Posterior cingulate gyrus (tissue), 11 donors: ENCODE data around the gene PDE4D.
A peak's percentile ranks its signal among the peaks of the same experiment; 100 is the strongest.
"Not testable (repeated sequence)": the region's sequence is repeated elsewhere in the genome, so short reads cannot be mapped to it uniquely, and the experiment has no call there.

Experiments
- DNase-seq, 10 donors: peaks; one replicate each; pipeline versions ENCODE4 v3.0.0 to v3.0.0-alpha.2; 2020 to 2021; ENCODE audit warnings: mixed read lengths in 3 of 10
- intact Hi-C: fragments of 100-400 bp; cut with DNase I; formaldehyde crosslinking; loops from one replicate; pipeline ENCODE4 v1.15.1; 2023

Gene PDE4D

DNA sequence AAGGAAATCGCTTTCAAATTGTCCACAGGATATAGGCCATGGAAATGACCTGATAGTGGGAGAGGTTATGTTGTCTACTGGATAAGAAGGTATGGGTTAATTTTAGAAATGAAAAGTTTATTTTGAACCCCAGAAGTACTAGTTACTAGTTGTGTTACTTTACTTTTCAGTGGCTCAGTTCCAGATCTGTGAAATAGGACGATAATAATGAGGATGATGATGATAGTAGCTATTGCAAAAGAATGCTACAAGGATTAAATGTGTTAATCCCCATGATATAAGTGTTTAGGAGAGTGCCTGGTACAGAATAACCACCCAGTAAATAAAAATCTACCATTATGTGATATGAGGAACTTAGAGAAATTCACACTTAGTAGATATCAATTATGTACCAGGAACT is 120.8 kb downstream of the PDE4D start:
- intact Hi-C loops, result no loop called here
- DNase-seq, result no peak

DNA sequence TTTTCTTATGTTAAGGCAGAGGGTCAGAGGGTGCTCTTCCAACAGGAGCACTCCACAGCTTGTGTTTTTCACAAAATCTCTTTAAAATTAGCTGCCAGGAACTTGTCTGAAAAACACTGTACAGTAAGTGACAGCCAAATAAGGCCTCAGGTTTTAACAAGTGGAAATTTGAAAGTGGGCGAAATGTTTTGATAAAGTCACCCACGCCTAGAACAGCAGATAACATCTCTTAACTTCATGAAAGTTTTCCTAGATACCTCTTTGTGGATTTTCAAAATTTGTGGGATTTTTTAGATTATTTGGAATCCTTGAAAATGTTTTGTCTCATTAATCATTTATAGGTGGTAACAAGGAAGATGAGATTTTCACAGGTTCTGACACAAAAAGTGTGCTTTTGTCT is 121.3 kb downstream of the PDE4D start:
- DNase-seq, result no peak
- intact Hi-C loops, result no loop called here

DNA sequence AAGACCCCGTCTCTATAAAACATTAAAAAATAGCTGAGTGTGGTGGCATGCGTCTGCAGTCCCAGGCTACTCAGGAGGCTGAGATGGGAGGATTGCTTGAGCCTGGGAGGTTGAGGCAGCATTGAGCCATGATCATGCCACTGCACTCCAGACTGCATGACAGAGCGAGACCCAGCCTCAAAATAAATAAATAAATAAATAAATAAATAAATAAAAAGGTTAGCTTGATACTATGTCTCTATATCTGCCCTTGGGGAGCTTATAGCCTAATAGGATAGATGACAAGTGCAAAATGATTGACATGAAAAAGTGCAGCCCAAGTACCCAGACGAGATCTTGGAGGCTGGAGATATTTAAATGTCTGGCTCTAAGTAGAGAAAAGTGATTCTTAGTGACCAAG is 122.6 kb downstream of the PDE4D start:
- no peak for DNase-seq
- intact Hi-C loops, result no loop called here

DNA sequence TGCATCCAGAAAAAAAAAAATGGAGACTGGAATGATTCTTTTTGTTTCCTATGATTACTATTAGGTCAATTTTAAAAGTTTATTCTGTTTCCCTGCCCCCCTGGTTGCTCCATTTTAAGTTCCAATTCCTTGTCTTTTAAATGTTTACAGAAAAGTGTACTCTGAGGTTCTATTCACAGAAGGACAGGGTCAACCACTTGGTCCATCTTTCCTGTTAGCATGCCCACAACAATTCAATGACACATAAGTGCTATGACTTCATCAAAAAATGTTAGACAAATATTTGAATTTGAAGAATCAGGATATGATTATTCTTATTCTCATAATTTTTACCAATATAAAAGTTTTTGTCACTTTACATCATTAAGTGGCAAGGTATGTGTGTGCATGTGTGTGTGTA is 123.7 kb downstream of the PDE4D start:
- intact Hi-C loops, result no loop called here
- DNase-seq, result no peak

DNA sequence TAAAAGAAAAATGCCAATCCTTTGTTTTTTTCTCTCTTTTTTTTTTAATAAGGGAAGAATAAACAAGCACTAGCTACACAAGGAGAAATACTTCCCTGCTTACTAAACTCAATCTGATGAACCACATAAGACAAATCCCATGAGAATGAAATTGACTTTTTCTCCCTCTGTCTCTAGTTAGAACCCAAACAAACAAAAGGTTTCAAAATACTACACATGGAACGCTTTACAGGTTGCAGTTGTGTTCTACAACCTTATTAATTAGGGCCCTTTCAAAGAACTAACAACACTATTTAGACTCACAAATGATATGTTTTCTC is 124.5 kb downstream of the PDE4D start:
- intact Hi-C loops, result no loop called here
- DNase-seq, result no peak

DNA sequence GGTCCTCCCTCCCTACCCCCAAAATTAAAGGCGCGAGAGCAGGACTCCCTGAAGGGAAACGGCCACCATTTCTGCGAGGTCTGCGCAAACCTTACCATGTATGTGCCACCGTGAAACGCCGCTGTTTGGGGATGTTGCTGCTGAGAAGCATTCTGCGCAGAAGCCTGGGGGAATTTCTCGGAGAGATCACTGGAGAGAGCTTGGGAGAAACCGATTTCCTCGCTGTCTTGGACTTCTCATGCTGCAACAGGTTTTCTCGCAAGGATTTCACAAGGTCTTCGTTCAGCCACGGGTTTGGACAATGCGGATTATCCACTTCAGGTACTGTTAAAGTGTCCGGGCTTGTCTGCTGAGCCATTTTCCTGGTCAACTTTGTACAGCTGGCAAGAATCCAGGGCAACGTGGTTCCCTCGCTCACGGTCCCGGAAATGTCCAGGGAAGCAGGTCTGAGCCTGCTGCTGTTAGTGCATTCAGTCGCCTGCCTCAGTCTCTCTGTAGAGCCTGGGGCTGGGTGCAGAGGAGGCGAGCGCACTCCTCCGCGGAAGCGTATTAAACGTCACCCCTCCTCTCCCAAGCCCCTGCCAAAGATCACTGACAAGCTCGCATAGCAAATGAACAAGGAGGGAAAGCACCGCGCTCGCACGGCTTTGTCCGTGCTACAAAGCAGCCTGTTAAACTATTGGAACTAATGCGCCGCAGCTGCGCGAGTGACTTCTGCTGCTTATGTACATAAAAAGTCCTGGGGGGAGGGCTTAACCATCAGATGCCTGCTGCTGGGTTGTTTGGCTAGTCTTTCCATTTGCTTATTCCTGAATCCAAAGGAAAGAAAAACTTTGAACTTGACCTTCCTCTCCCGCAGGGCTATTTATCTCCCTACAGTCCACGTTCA is 125.1 kb downstream of the PDE4D start:
- peak in 9 of 10 donors; percentile 12 to 84 (median 32) for DNase-seq
- intact Hi-C loops, result no loop called here

DNA sequence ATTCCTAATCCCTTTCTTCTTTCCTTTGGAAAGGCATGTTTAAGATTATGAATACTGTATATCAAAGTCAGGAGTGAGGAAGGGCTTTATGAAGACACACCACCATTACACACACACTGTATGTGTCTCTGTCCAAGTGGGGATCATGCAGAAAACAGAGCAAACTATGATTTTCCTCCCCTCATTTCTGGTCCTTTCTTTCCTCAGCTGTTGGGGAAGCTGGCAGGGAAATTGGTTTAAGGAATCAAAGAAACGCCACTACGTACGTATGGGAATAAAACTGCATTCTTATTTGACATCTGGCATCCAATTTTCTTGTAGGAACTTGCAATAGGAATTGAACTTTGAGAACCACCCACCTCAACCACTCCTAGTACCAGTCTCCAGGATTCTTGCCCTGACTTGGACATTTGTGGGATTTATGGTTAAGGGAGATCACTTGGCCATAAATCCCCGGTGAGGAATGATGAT is 125.8 kb downstream of the PDE4D start:
- DNase-seq, result no peak
- intact Hi-C loops, result no loop called here

DNA sequence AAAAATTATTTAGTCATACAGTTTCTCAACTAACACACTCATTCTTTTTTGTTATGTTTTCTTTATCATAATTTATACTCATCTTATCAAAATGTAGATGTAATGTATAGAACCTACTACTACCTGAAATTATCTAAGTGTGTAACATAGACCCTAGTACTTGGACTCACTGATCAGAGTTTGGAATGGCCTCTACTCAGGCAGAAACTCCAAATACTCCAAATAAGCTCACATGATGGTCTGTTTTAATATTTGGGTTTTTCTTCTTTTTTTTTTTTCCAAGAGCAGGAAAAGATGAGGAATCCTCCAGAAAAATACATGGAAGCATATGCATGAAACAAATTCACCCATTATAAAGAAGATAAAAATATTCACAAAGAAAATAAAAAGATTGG is 126.3 kb downstream of the PDE4D start:
- intact Hi-C loops, result no loop called here
- no peak for DNase-seq

DNA sequence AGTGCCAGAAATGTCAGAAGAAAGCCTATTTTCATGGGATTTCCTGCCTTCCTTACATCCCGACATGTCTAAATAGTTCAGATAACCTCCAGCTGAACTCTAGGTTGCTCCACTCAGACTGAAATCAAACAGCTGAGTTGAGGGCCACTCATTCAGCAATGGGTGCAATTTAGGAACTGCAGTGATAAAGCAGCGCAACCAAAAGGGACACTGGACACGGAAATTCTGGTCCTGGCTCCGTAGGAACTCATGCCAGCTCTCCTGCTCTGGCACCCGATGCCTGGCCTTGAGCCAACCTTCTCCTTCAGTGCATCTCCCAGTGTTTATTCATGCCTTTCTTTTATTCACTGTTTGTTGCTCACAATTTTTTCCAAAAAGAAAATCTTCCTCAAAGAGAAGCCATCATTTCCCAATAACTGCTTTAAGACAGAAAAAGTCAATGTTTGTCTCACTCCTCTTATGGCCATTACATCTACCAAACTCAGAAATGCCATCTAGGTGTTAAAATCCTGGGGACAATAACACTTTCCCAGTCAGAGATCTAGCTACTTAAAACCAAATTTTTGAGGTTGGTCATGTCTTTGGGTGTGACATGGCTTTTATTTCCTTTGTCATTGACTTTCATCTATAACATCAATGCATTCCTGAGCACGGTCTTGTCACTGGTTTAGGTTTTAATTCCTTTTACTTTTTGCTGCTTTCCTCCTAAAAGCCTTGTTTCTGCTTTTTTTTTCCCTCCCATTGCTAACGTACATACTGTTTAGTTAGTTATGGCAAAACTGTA is 126.9 kb downstream of the PDE4D start:
- intact Hi-C loops, result no loop called here
- peak in 4 of 10 donors; percentile 3 to 78 (median 28) for DNase-seq

DNA sequence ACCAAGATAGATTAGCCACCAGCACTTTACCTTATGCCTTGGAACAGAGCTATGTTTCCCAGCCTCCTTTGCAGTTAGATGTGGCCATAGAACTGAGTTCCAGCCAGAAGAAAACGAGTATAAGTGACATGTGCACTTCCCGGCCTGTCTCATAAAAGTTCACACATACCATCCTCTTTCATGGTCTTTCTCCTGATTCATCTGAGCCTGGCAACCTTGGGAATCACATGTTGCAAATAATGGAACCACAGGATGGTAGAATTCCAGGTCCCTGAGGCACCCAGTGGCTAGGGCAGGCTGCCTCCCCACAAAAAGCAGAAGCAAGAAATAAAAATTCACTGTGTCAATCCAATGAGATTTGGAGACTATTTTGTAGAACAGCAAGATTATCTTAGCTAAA is 128.1 kb downstream of the PDE4D start:
- intact Hi-C loops, result no loop called here

DNA sequence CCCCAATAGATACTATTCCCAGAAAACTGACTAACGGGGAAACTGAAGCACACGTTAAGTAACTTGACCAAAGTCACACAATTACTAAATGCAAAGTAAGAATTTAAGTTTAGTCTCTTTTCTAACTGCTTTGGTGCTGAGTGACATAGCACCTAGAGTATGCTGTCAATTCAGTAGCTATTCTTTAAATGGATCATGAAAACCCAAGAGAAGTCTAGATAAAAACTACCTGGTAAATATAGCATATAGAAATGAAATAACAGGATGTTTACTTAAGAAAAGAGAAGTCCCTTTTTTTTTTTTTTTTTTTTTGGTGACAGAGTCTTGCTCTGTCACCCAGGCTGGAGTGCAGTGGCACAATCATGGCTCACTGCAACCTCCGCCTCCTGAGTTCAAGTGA is 129.2 kb downstream of the PDE4D start:
- DNase-seq, result no peak
- intact Hi-C loops, result no loop called here

More for the DNA sequence above, 128.1 kb downstream of the PDE4D start:
- DNase-seq, result no peak

DNA sequence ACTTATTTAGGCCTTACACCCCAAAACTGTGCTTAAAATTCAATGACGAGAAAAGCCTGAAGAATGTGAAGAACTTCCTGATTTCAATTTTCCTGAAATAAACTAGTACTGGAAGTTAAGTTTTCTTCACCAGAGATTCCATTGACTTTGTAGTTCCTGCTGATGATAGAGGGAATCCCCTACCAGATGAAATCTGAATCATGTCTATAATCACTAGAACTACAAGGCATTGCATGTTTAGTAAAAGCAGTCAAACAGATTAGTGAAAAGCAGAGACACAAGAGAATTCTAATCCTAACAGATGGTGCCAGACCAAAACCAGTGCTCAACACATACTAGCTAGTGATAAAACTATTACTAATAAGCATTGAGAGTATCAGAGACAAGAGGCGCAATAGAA is 130.0 kb downstream of the PDE4D start:
- intact Hi-C loops, result no loop called here

DNA sequence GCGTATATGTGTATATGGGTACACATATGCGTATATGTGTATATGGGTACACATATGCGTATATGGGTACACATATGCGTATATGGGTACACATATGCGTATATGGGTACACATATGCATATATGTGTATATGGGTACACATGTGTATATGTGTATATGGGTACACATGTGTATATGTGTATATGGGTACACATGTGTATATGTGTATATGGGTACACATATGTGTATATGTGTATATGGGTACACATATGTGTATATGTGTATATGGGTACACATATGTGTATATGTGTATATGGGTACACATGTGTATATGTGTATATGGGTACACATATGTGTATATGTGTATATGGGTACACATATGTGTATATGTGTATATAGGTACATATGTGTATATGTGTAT is 131.3 kb downstream of the PDE4D start:
- intact Hi-C loops, DNase-seq: not testable (repeated sequence)

More for the DNA sequence above, 130.0 kb downstream of the PDE4D start:
- no peak for DNase-seq

DNA sequence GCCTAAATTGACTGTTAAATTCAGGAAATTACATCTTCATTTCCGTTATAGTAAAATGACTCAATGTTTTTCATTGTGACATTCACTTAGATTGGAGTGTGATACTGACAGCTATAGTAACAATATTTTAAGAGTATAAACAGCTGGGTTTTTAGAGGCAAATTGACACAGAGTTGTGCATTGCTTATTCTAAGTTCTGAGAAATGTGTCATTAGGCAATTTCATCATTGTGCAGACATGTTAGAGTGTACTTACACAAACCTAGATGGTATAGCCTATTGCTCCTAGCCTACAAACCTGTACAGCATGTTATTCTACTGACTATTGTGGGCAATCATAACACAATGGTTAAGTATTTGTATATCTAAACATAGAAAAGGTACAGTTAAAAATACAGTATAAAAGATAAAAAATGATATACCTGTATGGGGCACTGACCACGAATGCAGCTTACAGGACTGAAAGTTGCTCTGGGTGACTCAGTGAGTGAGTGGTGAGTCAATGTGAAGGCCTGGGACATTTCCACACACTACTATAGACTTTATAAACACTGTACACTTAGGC is 132.7 kb downstream of the PDE4D start:
- intact Hi-C loops, result no loop called here

DNA sequence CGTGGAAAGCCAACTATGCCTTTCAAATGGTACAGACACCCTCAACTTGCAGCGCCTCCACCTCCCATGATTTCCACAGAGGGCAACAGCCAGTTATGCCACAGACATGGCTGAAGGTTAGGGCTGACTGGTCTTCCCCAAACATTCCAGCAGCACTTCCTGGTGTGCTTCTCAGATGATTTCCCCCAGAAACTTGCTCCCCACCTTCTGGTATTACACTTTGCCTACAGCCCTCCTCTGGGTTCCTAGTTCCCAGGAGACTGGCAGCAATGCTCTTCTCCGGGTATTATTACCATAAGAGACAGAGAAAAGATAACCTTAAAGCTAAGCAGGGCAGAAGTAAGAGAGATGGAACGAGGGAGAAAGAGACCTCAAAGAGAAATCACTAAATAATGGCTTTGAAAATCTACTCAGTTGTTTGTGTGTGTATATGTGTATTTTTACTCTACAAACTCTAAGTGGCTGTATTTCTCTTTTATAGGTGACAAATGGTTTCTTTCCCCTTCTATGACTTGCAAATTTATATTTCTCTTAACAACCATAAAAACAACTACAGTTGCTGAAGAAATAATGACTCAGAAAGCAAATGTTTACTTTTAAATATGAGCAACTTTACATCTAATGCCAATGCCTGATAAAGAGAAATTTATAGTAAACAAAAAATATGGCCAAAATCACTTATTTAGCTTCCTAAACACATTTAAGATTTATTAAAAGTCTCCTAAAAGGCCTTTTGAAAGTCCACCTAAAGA is 133.8 kb downstream of the PDE4D start:
- intact Hi-C loops, result no loop called here
- peak in 1 of 10 donors; percentile 39 for DNase-seq

More for the DNA sequence above, 132.7 kb downstream of the PDE4D start:
- DNase-seq, result no peak

DNA sequence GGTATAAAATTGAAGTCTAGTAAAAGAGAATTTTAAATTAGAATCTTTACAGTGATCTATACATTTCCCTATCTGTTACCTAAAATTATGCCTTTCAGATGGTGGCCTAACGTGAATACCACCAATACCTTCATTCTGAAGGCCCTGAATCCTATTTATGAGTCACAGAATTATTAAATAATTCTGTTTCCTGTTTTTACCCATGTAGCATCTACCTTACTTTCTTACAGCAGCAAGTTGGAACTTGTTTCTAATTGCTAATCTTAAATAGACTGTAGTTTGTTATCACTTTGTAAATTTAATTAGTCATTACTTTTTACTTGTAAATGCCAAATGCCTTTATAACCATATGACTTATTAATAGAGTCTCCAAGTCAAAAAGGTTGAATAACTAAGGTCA is 135.0 kb downstream of the PDE4D start:
- intact Hi-C loops, result no loop called here
- DNase-seq, result no peak

DNA sequence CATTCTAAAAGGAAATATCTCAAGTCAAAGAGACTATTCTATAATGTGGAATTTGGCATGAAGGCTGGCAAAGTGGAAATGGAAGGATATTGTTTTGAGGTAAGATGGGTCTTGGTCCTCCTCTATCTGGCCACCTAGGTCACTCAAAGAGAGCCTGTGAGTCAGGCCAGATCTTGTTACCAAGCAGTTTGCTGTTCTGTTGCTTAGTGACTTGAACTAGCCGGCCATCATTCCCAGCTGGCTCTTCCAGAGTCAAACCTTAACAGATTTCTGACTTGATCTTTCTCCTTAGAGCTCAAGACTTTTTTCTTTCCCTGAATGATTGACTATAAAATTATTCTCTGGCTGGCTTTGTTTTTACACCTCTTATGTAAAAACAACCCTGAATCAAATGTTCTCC is 136.1 kb downstream of the PDE4D start:
- intact Hi-C loops, result no loop called here
- no peak for DNase-seq

DNA sequence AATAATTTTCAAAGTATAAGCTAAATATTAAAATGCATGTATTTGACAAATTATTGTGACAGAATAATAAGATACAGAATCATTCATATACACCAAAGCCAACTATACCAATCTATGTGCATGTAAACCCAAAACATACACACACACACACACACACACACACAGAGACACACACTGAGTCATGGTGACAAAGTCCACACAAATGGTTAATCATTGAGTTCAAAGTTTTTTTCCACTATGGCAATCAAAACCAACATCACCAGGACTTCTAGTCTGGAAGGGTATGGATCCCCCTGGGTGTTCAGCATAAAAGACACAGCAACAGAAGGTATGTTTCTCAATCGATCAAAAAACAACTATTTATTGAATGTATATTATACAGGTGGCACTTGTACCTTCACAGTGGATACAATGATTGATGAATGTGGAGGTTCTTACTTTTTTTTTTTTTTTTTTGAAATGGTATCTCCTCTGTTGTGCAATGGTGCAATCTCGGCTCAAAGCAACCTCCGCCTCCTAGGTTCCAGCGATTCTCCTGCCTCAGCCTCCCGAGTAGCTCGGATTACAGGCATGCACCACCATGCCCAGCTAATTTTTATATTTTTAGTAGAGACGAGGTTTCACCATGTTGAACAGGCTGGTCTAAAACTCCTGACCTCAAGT is 137.0 kb downstream of the PDE4D start:
- intact Hi-C loops, result no loop called here
- no peak for DNase-seq

DNA sequence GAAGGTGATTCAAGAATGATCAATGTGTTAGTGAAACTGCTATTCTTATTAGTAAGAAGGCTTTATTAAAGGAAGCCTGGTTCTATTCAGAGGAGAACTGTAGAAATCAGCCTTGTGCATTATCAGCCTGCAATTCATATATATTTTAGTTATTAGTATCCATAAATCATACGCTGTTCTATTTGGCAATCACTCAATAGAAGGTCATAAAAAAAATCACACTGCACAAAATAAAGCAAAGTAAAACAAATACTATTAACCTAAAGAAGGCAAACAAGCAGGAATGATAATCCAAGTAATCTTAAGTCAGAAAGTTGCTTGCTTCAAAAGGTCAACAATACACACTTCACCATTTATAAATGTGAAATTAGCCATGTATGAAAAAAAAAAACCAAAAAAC is 138.1 kb downstream of the PDE4D start:
- no peak for DNase-seq
- intact Hi-C loops, result no loop called here

DNA sequence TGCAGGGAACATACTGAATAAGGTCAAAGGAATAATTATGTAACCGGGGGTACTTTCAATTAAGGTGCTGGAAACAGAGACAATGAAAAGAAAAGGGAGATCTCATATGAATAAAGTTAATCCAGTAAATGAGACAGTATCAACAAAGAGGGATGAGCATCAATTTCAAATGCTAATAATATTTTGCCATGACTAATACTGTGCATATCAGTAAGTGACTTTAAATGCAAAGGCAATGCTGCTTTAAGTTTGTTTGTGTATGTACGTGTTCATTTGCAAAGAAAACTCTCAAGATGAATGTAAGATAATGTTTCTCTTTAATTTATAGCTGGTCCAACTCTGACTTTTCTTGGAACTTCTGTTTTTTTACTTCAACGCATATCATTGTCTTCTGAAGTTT is 139.9 kb downstream of the PDE4D start:
- DNase-seq, result no peak
- intact Hi-C loops, result no loop called here
